SJSA1 (cell line): Measurements from ENCODE around the gene FBXO44. TPM values are rescaled to one million over a fixed set of nuclear protein-coding genes. Genes with fewer than 3 reads are reported as not detected.
"Not testable (repeated sequence)": the region's sequence is repeated elsewhere in the genome, so short reads cannot be mapped to it uniquely, and the experiment has no call there.

Experiments
- DNase-seq, 2 experiments: peaks; one replicate each; pipeline ENCODE4 v3.0.0-alpha.2; 2015 to 2020; ENCODE audit warnings: low spot score in 2 of 2, low read depth in 1 of 2
- H3K27ac ChIP-seq: fragments of 250-450 bp; sonication (Bioruptor Pico); 2 replicates; pipeline ENCODE4 v1.5.1; 2020; ENCODE audit warnings: mild to moderate bottlenecking, moderate library complexity
- H3K27me3 ChIP-seq: fragments of 250-450 bp; sonication (Bioruptor Pico); replicated peaks from 2 replicates; pipeline ENCODE4 v1.5.1; 2020; ENCODE audit warnings: mild to moderate bottlenecking, moderate library complexity
- H3K36me3 ChIP-seq: fragments of 250-450 bp; sonication (Bioruptor Pico); 2 replicates; pipeline ENCODE4 v1.5.1; 2020; ENCODE audit warnings: mild to moderate bottlenecking
- H3K4me1 ChIP-seq: fragments of 250-450 bp; sonication (Bioruptor Pico); replicated peaks from 2 replicates; pipeline ENCODE4 v1.6.1; 2021; ENCODE audit warnings: mild to moderate bottlenecking
- H3K4me3 ChIP-seq: fragments of 250-450 bp; sonication (Bioruptor Pico); 2 replicates; pipeline ENCODE4 v1.5.1; 2020; ENCODE audit warnings: mild to moderate bottlenecking
- H3K9me3 ChIP-seq: fragments of 250-450 bp; sonication (Bioruptor Pico); replicated peaks from 2 replicates; pipeline ENCODE4 v1.5.1; 2020; ENCODE audit warnings: mild to moderate bottlenecking
- total RNA-seq: library from RNA; depleted of rRNA; stranded (reverse); fragments of >200 nt; shearing (Covaris generic); gene quantifications from 2 replicates; pipeline ENCODE4 v1.2.3, GENCODE V29; 2014; rRNA removed

Gene FBXO44
- 3.2 and 7.8 TPM in 2 replicates for total RNA-seq

GRCh38 chr1:11654137-11654938 lies at the start of gene FBXO44, which contains the start of gene FBXO2:
FBXO44 (plus strand) TSS chr1:11654877; CDS start chr1:11655836, 959 bp downstream.
FBXO2 (minus strand) TSS chr1:11654429; CDS start chr1:11654340, 89 bp downstream.
- no peak for DNase-seq
- no peaks in the 10 kb centered on the region for H3K36me3 ChIP-seq
- H3K4me1 ChIP-seq, result peaks cover 8% of the 10 kb centered on the region
- H3K27me3 ChIP-seq, result peaks cover 29% of the 10 kb centered on the region
- no peaks in the 10 kb centered on the region for H3K9me3 ChIP-seq
- peak within 1 kb of the TSS; percentile 24 for H3K4me3 ChIP-seq
- H3K27ac ChIP-seq, result no peak within 1 kb of the TSS

- DNase-seq, result no peak
- Histone ChIP-seq H3K27me3 (peaks cover 18% of the 10 kb centered on the region), H3K9me3 (no peaks in the 10 kb centered on the region), H3K4me3 (no peak overlapping the region), H3K27ac (no peak overlapping the region), H3K36me3 (no peaks in the 10 kb centered on the region), H3K4me1 (no peaks in the 10 kb centered on the region)
Measured at GRCh38 chr1:11606775-11607174, 47.9 kb upstream of the FBXO44 start.

- H3K4me3 ChIP-seq, H3K4me1 ChIP-seq, H3K27ac ChIP-seq, H3K36me3 ChIP-seq, DNase-seq, H3K9me3 ChIP-seq: not testable (repeated sequence)
- H3K27me3 ChIP-seq, result peaks cover 24% of the 10 kb centered on the region
Measured at GRCh38 chr1:11608596-11609130, 46.0 kb upstream of the FBXO44 start.

GRCh38 chr1:11609378-11609777 lies 45.3 kb upstream of the FBXO44 start:
- not testable (repeated sequence) for H3K4me1 ChIP-seq, H3K27ac ChIP-seq, H3K36me3 ChIP-seq, DNase-seq, H3K9me3 ChIP-seq, H3K4me3 ChIP-seq
- peaks cover 29% of the 10 kb centered on the region for H3K27me3 ChIP-seq

- H3K36me3 ChIP-seq, result no peaks in the 10 kb centered on the region
- no peak for DNase-seq
- H3K9me3 ChIP-seq, result no peaks in the 10 kb centered on the region
- H3K27me3 ChIP-seq, result peaks cover 41% of the 10 kb centered on the region
- H3K4me1 ChIP-seq, result no peaks in the 10 kb centered on the region
- no peak overlapping the region for H3K27ac ChIP-seq
- H3K4me3 ChIP-seq, result no peak overlapping the region
Measured at GRCh38 chr1:11610629-11611180, 44.0 kb upstream of the FBXO44 start.

GRCh38 chr1:11611638-11612327 lies 42.9 kb upstream of the FBXO44 start:
- H3K4me1 ChIP-seq, result no peaks in the 10 kb centered on the region
- peaks cover 41% of the 10 kb centered on the region for H3K27me3 ChIP-seq
- H3K4me3 ChIP-seq, result no peak overlapping the region
- DNase-seq, result no peak
- no peaks in the 10 kb centered on the region for H3K9me3 ChIP-seq
- no peak overlapping the region for H3K27ac ChIP-seq
- H3K36me3 ChIP-seq, result no peaks in the 10 kb centered on the region

- no peak overlapping the region for H3K27ac ChIP-seq
- no peak for DNase-seq
- H3K36me3 ChIP-seq, result no peaks in the 10 kb centered on the region
- peaks cover 46% of the 10 kb centered on the region for H3K27me3 ChIP-seq
- no peaks in the 10 kb centered on the region for H3K4me1 ChIP-seq
- H3K9me3 ChIP-seq, result no peaks in the 10 kb centered on the region
- no peak overlapping the region for H3K4me3 ChIP-seq
Measured at GRCh38 chr1:11613347-11613746, 41.3 kb upstream of the FBXO44 start.

GRCh38 chr1:11615090-11615489 lies 39.6 kb upstream of the FBXO44 start:
- Histone ChIP-seq H3K4me3 (no peak overlapping the region), H3K27me3 (peaks cover 45% of the 10 kb centered on the region), H3K36me3 (no peaks in the 10 kb centered on the region), H3K9me3 (no peaks in the 10 kb centered on the region), H3K27ac (no peak overlapping the region), H3K4me1 (no peaks in the 10 kb centered on the region)
- DNase-seq, result no peak

- no peak for DNase-seq
- Histone ChIP-seq H3K27me3 (peaks cover 48% of the 10 kb centered on the region), H3K36me3 (no peaks in the 10 kb centered on the region), H3K4me1 (no peaks in the 10 kb centered on the region), H3K4me3 (no peak overlapping the region), H3K9me3 (no peaks in the 10 kb centered on the region), H3K27ac (no peak overlapping the region)
Measured at GRCh38 chr1:11616766-11617165, 37.9 kb upstream of the FBXO44 start.

- no peaks in the 10 kb centered on the region for H3K4me1 ChIP-seq
- no peaks in the 10 kb centered on the region for H3K36me3 ChIP-seq
- H3K27me3 ChIP-seq, result peaks cover 51% of the 10 kb centered on the region
- no peak overlapping the region for H3K4me3 ChIP-seq
- H3K27ac ChIP-seq, result no peak overlapping the region
- no peak for DNase-seq
- H3K9me3 ChIP-seq, result no peaks in the 10 kb centered on the region
Measured at GRCh38 chr1:11617314-11617713, 37.4 kb upstream of the FBXO44 start.

GRCh38 chr1:11617741-11618140 lies 36.9 kb upstream of the FBXO44 start:
- no peak overlapping the region for H3K4me3 ChIP-seq
- H3K27ac ChIP-seq, result no peak overlapping the region
- H3K27me3 ChIP-seq, result peaks cover 52% of the 10 kb centered on the region
- DNase-seq, result no peak
- no peaks in the 10 kb centered on the region for H3K36me3 ChIP-seq
- H3K9me3 ChIP-seq, result no peaks in the 10 kb centered on the region
- H3K4me1 ChIP-seq, result no peaks in the 10 kb centered on the region

- Histone ChIP-seq H3K27ac (no peak overlapping the region), H3K4me1 (no peaks in the 10 kb centered on the region), H3K27me3 (peaks cover 40% of the 10 kb centered on the region), H3K9me3 (no peaks in the 10 kb centered on the region), H3K36me3 (no peaks in the 10 kb centered on the region), H3K4me3 (no peak overlapping the region)
- no peak for DNase-seq
Measured at GRCh38 chr1:11620405-11620804, 34.3 kb upstream of the FBXO44 start.

GRCh38 chr1:11620924-11621323 lies 33.8 kb upstream of the FBXO44 start:
- H3K27ac ChIP-seq, result no peak overlapping the region
- H3K4me3 ChIP-seq, result no peak overlapping the region
- DNase-seq, result no peak
- no peaks in the 10 kb centered on the region for H3K4me1 ChIP-seq
- peaks cover 39% of the 10 kb centered on the region for H3K27me3 ChIP-seq
- H3K9me3 ChIP-seq, result no peaks in the 10 kb centered on the region
- no peaks in the 10 kb centered on the region for H3K36me3 ChIP-seq

GRCh38 chr1:11622398-11622797 lies 32.3 kb upstream of the FBXO44 start:
- Histone ChIP-seq H3K4me1 (no peaks in the 10 kb centered on the region), H3K36me3 (no peaks in the 10 kb centered on the region), H3K4me3 (no peak overlapping the region), H3K9me3 (no peaks in the 10 kb centered on the region), H3K27me3 (peaks cover 50% of the 10 kb centered on the region), H3K27ac (no peak overlapping the region)
- DNase-seq, result no peak
